8988T (cell line): ENCODE results near the gene PLPP6.

Experiments used
- DNase-seq: peaks from one replicate; pipeline ENCODE4 v3.0.0; 2011

PLPP6 gene

DNA sequence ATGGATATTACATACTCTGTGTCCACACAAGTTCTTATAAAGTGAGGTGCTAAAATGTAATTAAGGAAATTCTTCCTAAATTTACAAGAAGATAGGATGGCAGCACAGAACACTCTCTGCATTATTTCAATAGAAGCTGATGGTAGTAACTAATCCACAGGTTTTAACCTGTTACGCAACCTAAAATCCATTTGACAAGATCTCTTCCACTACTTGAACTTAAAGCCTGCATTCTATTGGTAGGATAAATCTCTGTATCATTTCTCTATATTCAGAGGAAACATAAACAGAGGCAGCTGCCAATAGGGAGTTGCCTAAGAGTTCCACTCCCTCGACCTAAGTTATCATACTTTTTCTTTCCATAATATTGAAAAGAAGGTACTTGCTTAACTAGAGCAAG is 38.8 kb downstream of the PLPP6 start:
- no peak for DNase-seq

DNA sequence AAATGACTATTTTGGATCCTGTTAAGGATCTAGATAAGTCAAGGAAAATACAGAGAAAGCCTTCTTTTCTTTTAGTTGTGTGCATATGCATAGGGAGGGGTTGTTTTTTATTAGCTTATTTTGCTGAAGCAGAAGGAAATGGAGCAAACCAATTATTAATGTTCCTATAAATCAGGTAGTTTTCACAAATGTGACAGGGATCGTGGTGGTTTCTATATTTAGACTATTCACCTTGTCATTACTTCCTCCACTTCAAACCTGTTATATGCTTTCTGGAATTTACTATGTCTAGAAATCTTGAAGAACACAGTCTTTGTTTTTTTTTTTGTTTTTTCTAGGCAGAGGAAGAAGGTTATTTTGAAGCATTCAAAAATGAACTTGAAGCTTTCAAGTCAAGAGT is 39.4 kb downstream of the PLPP6 start:
- no peak for DNase-seq

DNA sequence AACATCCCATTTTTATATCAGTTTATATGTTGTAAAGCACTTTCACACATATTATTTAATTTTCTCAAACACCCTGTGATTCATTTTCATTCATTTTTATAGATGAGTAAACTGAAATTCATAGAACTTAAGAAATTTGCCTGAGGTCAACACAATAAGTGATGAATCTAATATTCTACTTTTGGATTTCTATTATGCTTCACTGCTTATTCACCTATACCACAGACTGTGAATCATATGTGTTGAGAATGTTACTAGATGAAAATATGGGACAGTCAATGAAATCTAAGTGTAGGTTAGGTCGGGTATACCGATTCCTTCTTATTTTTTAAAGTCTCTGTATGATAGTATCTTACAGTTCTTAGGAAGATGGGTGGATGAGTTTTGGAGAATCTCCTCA is 42.0 kb downstream of the PLPP6 start:
- DNase-seq, result no peak

DNA sequence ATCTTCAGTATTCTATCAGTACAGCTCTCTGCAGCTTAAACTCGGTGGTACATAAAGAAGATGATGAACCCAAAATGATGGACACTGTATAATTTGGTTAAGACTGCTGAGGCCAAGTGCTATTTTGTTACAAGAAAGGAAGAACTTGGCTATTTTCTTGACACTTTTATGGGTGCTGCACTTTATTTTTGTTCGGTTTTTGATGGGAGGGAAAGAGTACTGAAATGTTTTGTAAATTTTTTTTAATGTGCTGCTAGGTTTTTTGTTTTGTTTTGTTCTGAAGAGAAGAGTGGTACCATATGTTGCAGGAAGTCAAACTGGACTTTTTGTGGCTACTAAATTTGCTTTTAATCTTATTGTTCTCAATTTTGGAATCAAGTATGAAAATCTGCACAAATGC is 43.9 kb downstream of the PLPP6 start:
- DNase-seq, result no peak

DNA sequence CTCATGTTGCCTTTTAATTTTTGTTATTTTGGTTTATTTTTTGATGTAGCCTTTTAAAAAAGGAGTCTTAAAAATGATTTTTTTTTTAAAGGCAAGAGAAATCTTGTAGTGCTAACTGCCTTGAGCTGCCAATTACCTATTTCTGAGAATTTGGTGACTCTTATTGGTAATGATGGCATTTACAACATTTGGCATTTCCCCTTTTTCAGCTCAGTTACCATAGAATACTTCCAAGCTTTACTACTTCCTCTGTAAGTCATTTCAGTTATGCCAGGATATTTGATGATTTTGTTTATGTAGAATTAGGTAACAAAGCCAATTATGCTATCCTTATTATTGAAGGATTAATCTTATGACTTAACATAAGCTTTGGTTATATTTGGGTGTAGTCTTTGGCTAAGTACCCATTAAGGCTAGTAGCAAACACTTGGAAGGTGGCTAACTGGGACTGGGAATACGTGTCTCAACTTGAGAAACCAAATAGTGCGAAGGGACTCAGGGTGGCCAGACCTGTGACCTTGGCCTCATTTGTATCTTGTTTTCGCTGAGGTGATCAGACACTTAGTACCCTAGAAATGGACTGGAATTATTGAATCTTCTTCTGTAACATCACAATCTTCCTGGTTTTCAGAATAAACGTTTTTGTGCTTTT is 45.0 kb downstream of the PLPP6 start:
- no peak for DNase-seq

DNA sequence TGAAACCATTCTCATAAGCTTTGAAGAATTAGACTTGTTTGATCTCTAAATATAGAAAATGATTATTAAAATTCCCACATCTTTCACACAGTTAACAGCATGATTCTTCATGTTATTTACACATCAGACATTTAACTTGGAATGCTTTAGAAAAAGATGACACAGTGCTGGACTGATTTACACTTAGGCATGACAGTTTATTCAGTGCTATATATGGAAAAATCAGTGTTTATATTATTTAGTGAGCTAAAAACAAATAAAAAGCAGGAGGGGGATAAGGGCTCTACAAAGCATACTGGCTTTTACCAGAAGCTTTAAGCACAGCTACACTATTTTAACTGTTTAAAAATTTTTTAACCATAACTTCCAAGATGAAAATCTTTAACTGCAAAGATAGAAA is 47.3 kb downstream of the PLPP6 start:
- DNase-seq, result no peak

DNA sequence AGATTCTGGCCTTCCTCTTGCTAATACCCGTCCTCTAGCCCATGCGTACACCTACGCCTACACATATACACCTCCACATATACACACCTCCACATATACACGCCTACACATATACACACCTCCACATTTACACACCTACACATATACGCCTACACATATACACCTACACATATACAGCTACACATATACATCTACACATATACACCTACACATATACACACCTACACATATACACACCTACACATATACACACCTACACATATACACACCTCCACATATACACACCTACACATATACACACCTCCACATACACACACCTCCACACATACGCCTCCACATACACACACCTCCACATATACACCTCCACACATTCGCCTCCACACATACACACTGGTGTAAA is 51.8 kb downstream of the PLPP6 start:
- no peak for DNase-seq

DNA sequence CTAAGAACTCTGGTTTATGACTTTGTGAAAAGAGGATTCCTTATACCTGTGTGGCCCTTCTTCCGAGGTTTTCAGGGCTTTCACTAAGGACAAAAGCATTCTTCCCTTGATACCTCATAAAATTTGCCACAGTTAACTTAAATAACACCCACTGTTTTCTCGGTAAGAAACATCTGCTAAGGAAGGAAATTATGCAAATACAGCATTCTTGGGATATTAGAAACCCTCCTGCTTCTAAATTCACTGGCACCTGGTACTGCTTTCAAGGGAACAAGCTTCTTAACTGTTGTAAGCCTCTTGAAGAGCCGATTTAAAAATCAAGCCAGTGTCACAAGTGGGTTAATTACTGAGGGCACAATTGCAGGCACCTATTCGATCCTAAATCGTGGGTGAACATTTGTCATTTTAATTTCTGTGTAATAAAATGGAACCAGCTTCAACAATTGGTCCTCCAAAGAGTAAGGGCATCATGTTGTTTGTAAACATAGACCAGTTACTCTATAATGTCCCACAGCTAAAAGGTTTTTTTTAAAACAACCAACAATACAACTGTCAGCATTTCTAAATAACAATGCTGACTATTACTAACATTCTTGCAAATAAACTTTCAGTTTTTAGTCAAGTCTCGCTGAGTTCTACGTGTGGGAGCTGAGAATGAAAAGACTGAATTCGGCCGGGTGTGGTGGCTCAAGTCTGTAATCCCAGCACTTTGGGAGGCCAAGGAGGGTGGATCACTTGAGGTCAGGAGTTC is 52.3 kb downstream of the PLPP6 start:
- DNase-seq, result no peak
